Measurements from ENCODE around the gene NFAM1.
A peak's percentile ranks its signal among the peaks of the same experiment; 100 is the strongest.

The NFAM1 gene

DNA sequence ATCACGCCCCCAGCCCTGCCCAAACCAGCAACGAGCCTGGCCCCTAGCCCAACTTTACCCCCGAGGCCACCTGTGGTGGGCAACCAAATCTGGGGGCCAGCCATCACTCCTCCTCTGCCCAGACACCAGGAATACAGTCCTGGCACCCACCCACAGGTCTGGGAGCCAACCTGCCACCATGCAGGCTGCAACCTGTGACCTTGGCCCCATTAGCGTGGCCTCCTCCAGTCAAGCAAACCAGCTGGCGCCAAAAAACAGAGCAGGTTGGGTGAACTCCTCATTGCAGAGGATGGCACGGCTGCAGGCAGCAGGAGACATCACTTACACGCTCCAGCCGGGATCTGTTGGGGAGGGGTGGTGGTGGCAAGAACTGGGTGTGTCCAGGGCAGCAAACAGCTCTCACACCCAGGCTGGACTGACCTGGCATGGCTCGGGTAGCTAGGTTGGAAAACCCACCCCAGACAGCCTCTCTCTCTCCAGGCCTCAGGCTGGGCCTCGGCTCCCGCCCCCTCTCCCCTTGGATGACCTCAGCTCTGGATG is 96.3 kb downstream of the NFAM1 start:
- DNase-seq (ENCODE audit: low spot score): no peak

DNA sequence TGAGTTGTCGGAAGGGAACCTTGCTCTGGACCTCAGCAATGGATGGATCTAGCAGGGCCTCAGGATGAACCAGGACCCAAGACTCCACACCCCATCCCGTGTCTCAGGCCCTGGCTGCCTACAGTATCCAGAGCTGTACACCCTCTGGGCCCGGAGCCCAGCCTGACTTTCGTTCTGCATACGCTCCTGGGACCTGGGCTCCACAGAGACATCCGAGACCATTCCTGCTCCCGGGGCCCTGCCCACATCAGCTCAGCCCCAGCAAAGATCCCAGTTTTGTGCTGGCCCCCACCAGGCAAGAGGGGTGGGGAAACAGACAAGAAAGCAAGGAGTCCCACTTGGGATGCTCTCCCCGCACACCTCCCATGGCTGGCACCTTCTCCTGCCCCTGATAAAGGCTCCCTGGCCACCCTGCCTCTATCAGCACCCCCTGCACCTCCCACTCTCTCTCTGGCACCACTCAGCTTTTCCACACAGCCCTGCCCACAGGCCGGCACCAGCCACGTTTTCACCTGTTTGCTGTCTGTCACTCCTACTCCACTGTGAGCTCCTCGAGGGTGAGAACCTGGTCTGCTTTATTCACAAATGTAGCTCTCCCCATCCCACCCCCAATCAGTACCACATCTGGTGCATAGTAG is 97.2 kb downstream of the NFAM1 start:
- no peak for DNase-seq (ENCODE audit: low spot score)

DNA sequence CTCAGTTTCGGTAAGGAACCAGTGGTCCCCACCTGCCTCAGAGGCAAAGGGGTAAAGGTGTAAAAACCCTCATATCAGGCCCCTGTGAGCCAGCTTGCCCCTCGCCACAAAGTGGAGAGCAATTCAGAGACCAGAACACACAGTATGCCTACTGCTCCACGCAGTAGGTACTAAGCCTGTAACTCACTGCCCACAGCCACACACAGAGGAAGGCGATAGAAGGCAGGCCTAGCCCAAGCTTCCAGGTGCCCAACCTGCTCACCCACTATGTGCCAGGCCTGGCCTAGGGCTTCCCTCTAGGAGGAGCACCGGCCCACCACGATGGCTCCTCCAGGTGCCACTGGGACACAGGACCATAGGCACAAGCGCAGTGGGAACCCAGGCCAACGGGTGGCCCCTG is 98.7 kb downstream of the NFAM1 start:
- no peak for DNase-seq (ENCODE audit: low spot score)

DNA sequence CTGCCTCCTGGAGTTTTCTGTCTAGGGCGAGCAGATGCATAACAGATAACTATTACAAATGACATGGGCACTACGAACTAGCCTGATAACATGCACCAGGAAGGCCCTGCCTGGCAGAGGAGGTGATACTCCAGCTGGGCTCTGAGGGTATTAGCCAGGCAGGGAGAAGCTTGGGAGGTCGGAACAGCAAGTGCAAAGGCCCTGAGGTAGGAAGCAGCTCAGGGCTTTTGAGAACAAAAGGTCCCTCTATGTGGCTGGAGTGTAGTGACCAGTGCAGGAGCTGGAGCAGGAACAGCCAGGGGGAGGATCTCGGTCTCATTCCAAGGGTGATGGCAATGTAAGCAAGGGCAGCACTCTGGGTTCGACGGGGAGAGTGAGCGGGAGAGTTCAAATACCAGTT is 100.1 kb downstream of the NFAM1 start:
- DNase-seq (ENCODE audit: low spot score): no peak

DNA sequence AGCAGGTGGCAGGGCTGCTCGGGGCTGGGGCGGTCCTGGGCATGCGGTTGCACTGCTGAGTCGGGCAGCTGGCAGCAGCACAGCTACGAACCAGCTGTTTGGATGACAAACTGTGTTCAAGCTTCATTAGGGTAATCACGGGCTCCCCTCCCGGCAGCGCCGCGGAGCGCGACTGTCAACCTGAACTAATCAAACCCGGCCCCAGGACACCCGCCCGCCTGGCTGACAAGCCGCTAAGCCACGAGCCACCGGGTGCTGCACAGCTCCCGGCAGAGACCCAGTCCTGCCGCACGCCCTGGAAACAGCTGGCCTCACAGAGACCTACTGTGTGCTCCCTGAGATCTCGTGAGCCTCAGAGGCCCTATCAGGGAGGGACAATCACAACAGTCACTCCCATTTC is 101.2 kb downstream of the NFAM1 start:
- peak; percentile 65 for DNase-seq (ENCODE audit: low spot score)
